Activated T-helper 1 cell treated with Interleukin-2 at 50 U/mL for 16 hours (primary cell): ENCODE data around the gene TMEM129.

ENCODE experiments used
- DNase-seq: peaks from one replicate; pipeline ENCODE4 v3.0.0-alpha.2; 2020; ENCODE audit warnings: low read depth

Gene TMEM129

DNA sequence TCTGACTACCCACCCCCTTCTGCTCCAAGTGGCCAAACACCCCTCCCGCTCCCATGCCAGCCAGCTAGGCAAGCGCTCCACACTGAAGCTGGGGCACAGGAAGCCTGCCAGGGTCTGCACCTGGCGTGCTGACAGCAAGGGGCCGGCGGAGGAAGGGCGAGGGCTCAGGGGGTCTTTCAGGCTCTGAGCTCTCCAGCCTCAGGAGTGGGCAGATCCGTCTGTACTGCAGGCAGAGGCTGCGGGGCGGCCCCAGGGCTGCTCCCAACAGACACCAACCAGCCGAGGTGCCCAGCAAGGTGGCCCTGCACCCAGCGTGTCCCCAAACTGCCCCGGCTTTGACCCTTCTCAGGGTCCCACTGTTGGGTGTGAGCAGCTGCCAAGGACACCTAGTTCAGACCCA is 51.9 kb downstream of the TMEM129 start:
- no peak for DNase-seq

- DNase-seq = no peak
Measured at GRCh38 chr4:1668488-1668840, 52.7 kb downstream of the TMEM129 start.

DNA sequence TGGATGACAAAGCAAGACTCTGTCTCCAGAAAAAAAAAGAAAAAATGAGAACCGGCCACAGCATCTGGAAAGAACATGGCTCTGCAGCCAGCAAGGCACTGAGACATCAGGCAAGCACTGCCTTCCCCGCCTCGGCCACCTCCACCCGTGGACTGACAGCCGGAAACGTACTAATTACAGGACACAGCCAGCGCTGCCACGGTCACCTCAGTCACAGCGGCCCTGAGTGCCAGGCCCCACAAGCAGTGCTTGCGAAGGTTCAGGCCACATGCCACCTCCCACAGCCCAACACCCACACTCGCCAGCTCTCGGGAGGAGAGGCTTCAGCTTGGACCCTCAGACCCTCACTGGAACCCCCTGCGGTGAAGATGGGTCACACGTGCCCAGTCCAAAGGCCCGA is 53.9 kb downstream of the TMEM129 start:
- no peak for DNase-seq

DNA sequence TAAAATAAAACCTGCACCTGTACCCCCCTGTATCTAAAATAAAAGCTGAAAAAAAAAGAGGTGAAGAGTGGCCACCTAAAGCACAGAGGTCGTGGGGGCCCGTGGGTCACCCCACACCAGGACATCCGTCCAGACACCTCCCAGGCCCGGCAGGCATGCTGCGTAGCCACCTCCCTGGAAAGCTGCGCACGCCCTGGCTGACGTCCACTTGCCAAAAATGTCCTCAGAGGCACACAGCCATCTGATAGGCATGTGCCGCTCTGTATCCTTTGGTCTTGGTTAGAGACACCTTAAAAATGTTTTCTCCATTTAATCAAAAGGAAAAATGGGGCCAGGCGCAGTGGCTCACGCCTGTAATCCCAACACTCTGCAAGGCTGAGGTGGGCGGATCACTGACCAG is 54.7 kb downstream of the TMEM129 start:
- DNase-seq = no peak
